Activated CD8-positive, alpha-beta memory T cell treated with anti-CD3 and anti-CD28 coated beads, Interleukin-2, amount 10 ng/mL, durations not matched to agents 7 days and 5 days (primary cell): ENCODE results near the gene ETV6. TPM values are rescaled to one million over a fixed set of nuclear protein-coding genes. Genes with fewer than 3 reads are reported as not detected.
"Not testable (repeated sequence)": the region's sequence is repeated elsewhere in the genome, so short reads cannot be mapped to it uniquely, and the experiment has no call there.

ENCODE experiments used
- ATAC-seq: fragments of 150-1000 bp; cut with Tn5 transposase; one replicate; pipeline ENCODE4 v1.10.0; 2021; ENCODE audit warnings: moderate library complexity
- CTCF ChIA-PET: fragments of 350-600 bp; sonication (Branson Sonifier 250); formaldehyde crosslinking; loops from one replicate; lab custom pipeline; 2021; ENCODE audit warnings: antibody characterized with exemption; lab: Charles Lee
- DNase-seq: peaks from one replicate; pipeline ENCODE4 v3.0.0-alpha.2; 2020
- H3K27ac Mint-ChIP-seq: one replicate; pipeline ENCODE4 v1.8.0; 2021; ENCODE audit warnings: mild to moderate bottlenecking, mixed read lengths
- H3K27me3 Mint-ChIP-seq: one replicate; pipeline ENCODE4 v1.8.0; 2021; ENCODE audit warnings: mixed read lengths
- H3K36me3 Mint-ChIP-seq: one replicate; pipeline ENCODE4 v1.8.0; 2021; ENCODE audit warnings: mild to moderate bottlenecking, mixed read lengths
- H3K4me1 Mint-ChIP-seq: one replicate; pipeline ENCODE4 v1.8.0; 2021; ENCODE audit warnings: mixed read lengths
- H3K4me3 Mint-ChIP-seq: one replicate; pipeline ENCODE4 v1.8.0; 2021; ENCODE audit warnings: mild to moderate bottlenecking, moderate library complexity, mixed read lengths
- H3K9me3 Mint-ChIP-seq: one replicate; pipeline ENCODE4 v1.8.0; 2022; ENCODE audit warnings: low read depth, mixed read lengths
- total RNA-seq, 2 experiments: library from RNA; stranded (reverse); gene quantifications; one replicate each; pipeline ENCODE4 v1.2.3, GENCODE V29; 2021

The ETV6 gene
- total RNA-seq, 2 experiments from 2014 or later, result 29.4 to 32.6 TPM

DNA sequence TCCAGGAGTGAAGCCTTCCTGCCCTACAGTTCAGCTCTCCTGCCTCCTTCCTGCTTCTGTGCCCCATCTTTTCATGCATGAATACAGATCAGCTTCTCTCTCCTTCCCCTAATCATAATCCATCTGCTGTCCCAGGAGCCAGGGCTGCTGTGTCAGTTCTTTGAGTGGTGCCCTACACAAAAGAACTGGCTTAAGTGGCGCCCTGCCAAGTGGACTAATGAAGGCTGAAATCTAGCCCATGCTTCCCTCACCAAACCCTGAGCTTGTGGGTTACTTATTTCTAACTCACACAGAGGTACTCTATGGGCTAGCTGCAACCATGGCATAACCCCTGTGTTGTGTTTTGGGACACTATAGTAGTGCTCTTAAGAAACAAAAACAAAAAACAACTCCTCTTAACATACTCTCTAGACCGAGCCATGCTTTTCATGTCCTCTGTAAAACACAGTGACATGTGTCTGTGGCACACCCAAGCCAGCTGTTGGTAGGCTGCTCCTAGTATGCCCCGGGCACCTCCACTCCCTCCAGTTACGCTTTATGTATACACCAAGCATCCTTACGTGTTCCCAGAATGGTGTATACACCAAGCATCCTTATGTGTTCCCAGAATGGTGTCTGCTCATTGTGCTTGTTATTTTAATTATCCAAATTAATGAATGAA lies 19.3 kb upstream of the ETV6 start:
- Mint-ChIP-seq H3K36me3 (no peaks in the 10 kb centered on the region), H3K4me3 (no peak overlapping the region), H3K4me1 (no peaks in the 10 kb centered on the region), H3K27me3 (peaks cover 1% of the 10 kb centered on the region), H3K27ac (no peak overlapping the region), H3K9me3 (no peaks in the 10 kb centered on the region)
- CTCF ChIA-PET, result no interaction called here
- ATAC-seq, result no peak
- DNase-seq, result no peak

DNA sequence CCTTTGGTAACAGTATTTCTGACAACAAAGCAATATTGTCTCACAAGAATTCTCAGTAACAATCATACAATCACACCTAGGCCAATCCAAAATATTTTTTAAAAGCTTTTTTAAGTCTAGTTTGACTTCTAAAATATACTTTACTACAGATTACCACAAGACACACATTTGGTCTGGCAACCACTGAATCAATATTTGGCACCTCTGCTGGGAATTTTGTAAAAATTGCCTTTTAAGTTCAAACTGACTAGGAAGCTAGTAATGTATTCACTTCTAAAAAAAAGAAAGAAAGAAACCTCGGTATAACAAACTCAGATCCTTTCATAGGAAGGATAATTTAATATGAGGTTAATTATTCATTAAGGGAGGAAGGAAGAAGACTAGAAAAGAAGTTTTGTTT lies 18.2 kb upstream of the ETV6 start:
- no peaks in the 10 kb centered on the region for H3K9me3 Mint-ChIP-seq

GRCh38 chr12:11631881-11632280 lies 17.6 kb upstream of the ETV6 start:
- H3K27ac Mint-ChIP-seq, ATAC-seq, H3K36me3 Mint-ChIP-seq, CTCF ChIA-PET, H3K4me1 Mint-ChIP-seq, H3K9me3 Mint-ChIP-seq, H3K27me3 Mint-ChIP-seq, H3K4me3 Mint-ChIP-seq, DNase-seq: not testable (repeated sequence)

More for the DNA sequence above, 18.2 kb upstream of the ETV6 start:
- ATAC-seq (no peak), DNase-seq (no peak)
- no peaks in the 10 kb centered on the region for H3K4me1 Mint-ChIP-seq
- H3K4me3 Mint-ChIP-seq, result no peak overlapping the region
- CTCF ChIA-PET, result no interaction called here
- H3K36me3 Mint-ChIP-seq, result no peaks in the 10 kb centered on the region
- H3K27ac Mint-ChIP-seq, result no peak overlapping the region
- H3K27me3 Mint-ChIP-seq, result no peaks in the 10 kb centered on the region

- H3K27me3 Mint-ChIP-seq, result no peaks in the 10 kb centered on the region
- no peak overlapping the region for H3K27ac Mint-ChIP-seq
- H3K4me3 Mint-ChIP-seq, result no peak overlapping the region
- H3K36me3 Mint-ChIP-seq, result peaks cover 3% of the 10 kb centered on the region
- H3K4me1 Mint-ChIP-seq, result no peaks in the 10 kb centered on the region
- no peaks in the 10 kb centered on the region for H3K9me3 Mint-ChIP-seq
- CTCF ChIA-PET, result no interaction called here
- no peak for DNase-seq
- no peak for ATAC-seq
These were observed 15.5 kb upstream of the ETV6 start for GRCh38 chr12:11633968-11634367.

DNA sequence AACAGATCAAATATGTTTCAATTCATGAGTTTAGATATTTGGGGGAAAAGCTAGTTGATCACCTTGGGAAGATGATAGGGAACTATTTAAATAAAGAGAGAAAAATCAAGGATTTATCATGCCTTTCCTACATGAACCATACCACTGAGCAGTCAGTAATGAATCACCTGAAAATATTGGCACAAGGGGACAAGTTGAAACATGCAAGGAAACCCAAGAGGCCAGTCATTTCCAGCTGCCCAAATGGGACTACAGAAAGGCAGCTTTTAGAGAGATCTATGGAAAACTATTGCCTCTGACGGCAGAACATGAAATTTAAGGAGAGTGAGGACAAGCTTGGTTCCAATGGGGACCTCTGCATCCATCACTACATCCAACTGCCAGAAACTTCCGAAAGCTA lies 14.1 kb upstream of the ETV6 start:
- H3K9me3 Mint-ChIP-seq, result no peaks in the 10 kb centered on the region
- no peak overlapping the region for H3K27ac Mint-ChIP-seq
- H3K4me3 Mint-ChIP-seq, result no peak overlapping the region
- no peak for DNase-seq
- CTCF ChIA-PET, result interaction anchor here (1.0 kb wide), 1 partner anchor 398 kb away, joined by 4 read pairs; no protein-coding TSS in a partner anchor
- ATAC-seq, result no peak
- H3K4me1 Mint-ChIP-seq, result no peaks in the 10 kb centered on the region
- H3K36me3 Mint-ChIP-seq, result peaks cover 3% of the 10 kb centered on the region
- no peaks in the 10 kb centered on the region for H3K27me3 Mint-ChIP-seq

- no peaks in the 10 kb centered on the region for H3K4me1 Mint-ChIP-seq
- CTCF ChIA-PET, result no interaction called here
These were observed 11.1 kb upstream of the ETV6 start for GRCh38 chr12:11638315-11638916.

GRCh38 chr12:11639454-11639853 lies 10.0 kb upstream of the ETV6 start:
- H3K27me3 Mint-ChIP-seq, result no peaks in the 10 kb centered on the region
- H3K36me3 Mint-ChIP-seq, result peaks cover 3% of the 10 kb centered on the region
- DNase-seq (no peak), ATAC-seq (no peak)
- H3K4me1 Mint-ChIP-seq, result no peaks in the 10 kb centered on the region
- no peak overlapping the region for H3K27ac Mint-ChIP-seq
- no peak overlapping the region for H3K4me3 Mint-ChIP-seq
- H3K9me3 Mint-ChIP-seq, result no peaks in the 10 kb centered on the region
- CTCF ChIA-PET, result no interaction called here

More at GRCh38 chr12:11638315-11638916, 11.1 kb upstream of the ETV6 start:
- no peaks in the 10 kb centered on the region for H3K9me3 Mint-ChIP-seq
- H3K36me3 Mint-ChIP-seq, result peaks cover 3% of the 10 kb centered on the region
- ATAC-seq (no peak), DNase-seq (no peak)
- no peak overlapping the region for H3K27ac Mint-ChIP-seq
- no peak overlapping the region for H3K4me3 Mint-ChIP-seq
- H3K27me3 Mint-ChIP-seq, result no peaks in the 10 kb centered on the region

DNA sequence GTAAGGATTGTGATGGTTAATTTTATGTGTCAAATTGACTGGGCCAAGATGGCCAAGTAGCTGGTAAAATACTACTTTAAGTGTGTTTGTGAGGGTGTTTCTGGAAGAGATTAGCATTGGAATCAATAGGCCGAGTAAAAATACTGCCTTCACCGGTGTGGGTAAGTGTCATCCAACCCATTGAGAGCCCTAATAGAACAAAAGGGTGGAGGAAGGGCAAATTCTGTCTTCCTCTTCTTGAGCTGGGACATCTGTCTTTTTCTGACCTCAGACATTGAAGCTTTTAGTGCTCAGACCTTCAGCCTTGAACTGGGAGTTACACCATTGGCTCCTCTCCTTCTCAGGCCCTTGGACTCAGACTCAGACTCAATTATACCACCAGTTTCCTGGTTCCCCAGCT lies 8.0 kb upstream of the ETV6 start:
- CTCF ChIA-PET, result no interaction called here
- no peak for ATAC-seq
- H3K27me3 Mint-ChIP-seq, result no peaks in the 10 kb centered on the region
- H3K4me1 Mint-ChIP-seq, result no peaks in the 10 kb centered on the region
- no peak overlapping the region for H3K4me3 Mint-ChIP-seq
- H3K27ac Mint-ChIP-seq, result no peak overlapping the region
- H3K36me3 Mint-ChIP-seq, result peaks cover 3% of the 10 kb centered on the region
- H3K9me3 Mint-ChIP-seq, result no peaks in the 10 kb centered on the region
- no peak for DNase-seq

DNA sequence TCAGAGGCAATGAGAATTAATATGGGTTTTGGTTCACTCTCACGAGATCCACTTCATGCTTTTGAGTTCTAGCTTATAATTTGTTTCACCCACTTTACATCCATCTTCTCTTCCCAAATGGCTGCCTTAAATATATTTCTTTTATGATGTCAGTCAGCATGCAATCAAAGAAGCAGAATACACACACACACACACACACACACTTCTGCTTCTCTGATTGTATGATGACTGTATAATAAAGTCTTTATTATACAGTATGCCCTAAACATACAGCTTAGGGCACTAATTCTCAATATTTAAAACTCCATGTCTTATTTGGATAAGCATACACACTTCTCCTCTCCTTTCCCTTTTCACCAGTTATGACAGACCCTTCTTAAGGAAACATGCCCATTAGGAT lies 6.7 kb upstream of the ETV6 start:
- Mint-ChIP-seq H3K4me3 (no peak overlapping the region), H3K9me3 (no peaks in the 10 kb centered on the region), H3K27ac (no peak overlapping the region), H3K36me3 (no peaks in the 10 kb centered on the region), H3K4me1 (no peaks in the 10 kb centered on the region), H3K27me3 (no peaks in the 10 kb centered on the region)
- ATAC-seq (no peak), DNase-seq (no peak)
- CTCF ChIA-PET, result no interaction called here

DNA sequence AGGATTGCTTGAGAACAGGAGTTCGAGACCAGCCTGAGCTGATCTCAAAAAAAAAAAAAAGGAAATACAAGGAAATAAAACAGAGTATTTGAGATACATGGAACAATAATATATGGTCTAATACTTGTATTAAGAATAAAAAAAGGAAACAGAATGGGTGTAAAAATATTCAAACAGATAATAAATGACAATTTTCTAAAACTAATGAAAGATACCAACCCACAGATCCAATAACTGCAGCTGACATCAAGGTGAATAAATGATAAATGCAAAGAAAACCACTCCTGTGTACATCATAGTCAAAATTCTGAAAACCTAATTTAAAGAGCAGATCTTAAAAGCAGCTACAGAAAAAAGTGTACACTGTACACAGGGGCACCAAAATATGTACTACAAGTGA lies 4.1 kb upstream of the ETV6 start:
- Mint-ChIP-seq H3K27me3 (no peaks in the 10 kb centered on the region), H3K36me3 (peaks cover 2% of the 10 kb centered on the region), H3K9me3 (no peaks in the 10 kb centered on the region), H3K4me3 (no peak overlapping the region), H3K27ac (no peak overlapping the region), H3K4me1 (peaks cover 5% of the 10 kb centered on the region)
- ATAC-seq (no peak), DNase-seq (no peak)
- CTCF ChIA-PET, result interaction anchor here (2.0 kb wide), 1 partner anchor 388 kb away, joined by 4 read pairs; no protein-coding TSS in a partner anchor

DNA sequence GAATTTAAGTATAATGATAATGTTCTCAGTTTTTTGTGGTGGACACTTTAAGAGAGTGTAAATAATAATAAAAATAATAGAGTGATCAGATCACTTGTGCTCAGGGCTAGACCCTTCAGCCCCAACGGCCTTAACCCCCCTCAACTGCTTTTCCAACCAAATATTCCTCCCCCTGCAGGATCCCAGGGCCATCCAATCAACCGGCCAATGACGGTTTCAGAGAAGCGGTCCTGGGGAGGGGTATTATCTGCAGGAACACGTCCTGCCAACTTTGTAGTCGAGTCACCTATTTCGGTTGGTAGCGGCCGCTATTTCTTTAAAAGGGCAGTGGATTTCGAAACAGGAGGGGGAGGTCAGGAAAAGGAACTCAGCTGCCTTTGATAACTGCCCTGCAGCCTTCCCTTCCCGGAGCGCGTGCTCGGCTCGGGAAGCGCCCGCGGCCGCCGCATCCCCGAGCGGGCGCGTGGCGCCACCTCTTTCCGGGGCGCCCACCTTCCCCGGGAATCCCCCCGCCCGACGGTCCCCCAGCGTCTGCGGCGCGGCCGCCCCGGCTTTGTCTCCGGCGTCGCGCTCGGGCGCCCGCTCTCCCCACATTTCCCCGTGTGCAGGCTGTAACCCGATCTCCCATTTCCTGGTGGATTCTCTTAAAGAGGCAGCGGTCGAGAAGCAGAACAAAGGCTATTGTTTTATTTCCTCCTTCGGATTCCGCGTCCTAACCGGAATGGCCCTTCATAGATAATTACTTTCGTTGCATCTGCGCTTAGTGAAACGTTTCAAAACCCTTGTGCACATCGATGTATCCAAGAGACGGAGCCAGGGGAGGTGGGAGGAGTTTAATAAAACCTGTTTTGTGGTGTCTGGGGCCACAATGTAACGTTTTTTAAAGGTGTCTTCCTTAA lies 711 bp upstream of the ETV6 start:
- H3K4me3 Mint-ChIP-seq, result peak overlapping the region; percentile 82
- H3K4me1 Mint-ChIP-seq, result peaks cover 26% of the 10 kb centered on the region
- H3K27ac Mint-ChIP-seq, result peak overlapping the region; percentile 90
- no peaks in the 10 kb centered on the region for H3K9me3 Mint-ChIP-seq
- ATAC-seq, result peak; percentile 37
- CTCF ChIA-PET, result interaction anchor here (1.2 to 2.4 kb wide), 3 partner anchors 333 to 384 kb away, joined by 5 to 10 read pairs (median 6); no protein-coding TSS in a partner anchor
- DNase-seq, result peak; percentile 76
- H3K36me3 Mint-ChIP-seq, result peaks cover 5% of the 10 kb centered on the region
- no peaks in the 10 kb centered on the region for H3K27me3 Mint-ChIP-seq

DNA sequence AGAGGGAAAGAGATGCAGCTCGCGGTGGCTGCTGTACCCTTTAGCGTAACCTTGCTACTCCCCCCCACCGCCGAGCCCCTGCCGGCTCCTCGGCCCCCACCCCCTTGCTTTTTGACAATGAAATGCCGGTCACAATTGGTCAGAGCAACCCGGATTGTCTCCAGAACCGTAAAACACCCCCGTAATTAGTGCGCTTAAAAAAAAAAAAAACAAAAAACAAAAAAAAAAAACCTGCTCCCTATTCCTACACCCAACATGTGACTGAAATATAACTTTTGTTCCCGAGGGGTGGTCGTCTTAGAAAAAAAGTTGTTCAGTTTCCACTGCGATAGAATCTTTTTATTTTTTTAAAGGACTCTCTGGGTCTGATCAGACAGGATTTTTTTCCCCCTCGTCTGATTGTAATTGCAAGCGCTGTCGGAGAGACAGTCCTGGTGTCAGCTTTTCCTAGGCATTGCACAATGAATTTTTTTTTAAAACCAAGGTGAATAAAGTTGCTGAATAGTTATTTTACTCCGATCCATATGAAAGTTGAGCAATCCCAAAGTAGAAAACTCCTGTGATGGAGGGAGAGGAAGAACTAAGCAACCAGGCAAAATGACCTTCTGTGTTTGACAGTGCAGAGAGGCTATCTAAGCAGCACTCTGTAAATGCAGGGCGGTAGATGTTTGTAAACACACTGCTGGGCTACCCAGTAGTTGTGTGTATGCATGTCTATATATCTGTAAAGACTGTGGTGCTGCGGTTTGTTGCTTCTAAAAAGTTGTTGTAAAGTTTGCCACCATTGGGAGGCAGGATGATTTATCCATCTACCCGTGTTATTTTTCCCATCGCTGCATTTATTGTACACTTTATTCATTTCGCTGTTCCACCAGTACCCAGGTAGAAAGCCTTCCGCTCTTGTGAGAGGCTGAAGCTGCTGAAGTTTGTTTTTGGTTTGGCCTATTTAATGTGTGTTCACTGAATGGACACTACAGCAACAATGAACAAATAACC lies 1.1 kb downstream of the ETV6 start:
- Mint-ChIP-seq H3K27me3 (no peaks in the 10 kb centered on the region), H3K4me1 (peaks cover 37% of the 10 kb centered on the region), H3K9me3 (no peaks in the 10 kb centered on the region), H3K27ac (peak overlapping the region; percentile 93), H3K36me3 (peaks cover 5% of the 10 kb centered on the region), H3K4me3 (peak overlapping the region; percentile 82)
- ATAC-seq (peak; percentile 15), DNase-seq (peak; percentile 57)
- CTCF ChIA-PET, result interaction anchor here (0.8 to 2.4 kb wide), 5 partner anchors 28 to 382 kb away, joined by 3 to 10 read pairs (median 5); no protein-coding TSS in a partner anchor
